ENCODE data around the gene ANKH. TPM values are rescaled to one million over a fixed set of nuclear protein-coding genes. Genes with fewer than 3 reads are reported as not detected.

Gene ANKH
- total and polyA plus RNA-seq, 10 of the 15 experiments (the other 5 are each of a cell fraction or from before 2014, with no cell fraction given): 2.1 to 43.9 (median 14.4) TPM

GRCh38 chr5:14902826-14903560 lies 31.4 kb upstream of the ANKH start:
- Histone ChIP-seq H3K79me2 (ENCODE audit: control insufficient read depth, insufficient read depth, low read length) (no peaks in the 10 kb centered on the region), H3K4me3 (no peak overlapping the region), H3K27me3 (replicated peaks in 1 of 2; ENCODE audit: control insufficient read depth in 2 of 2, insufficient read depth in 2 of 2, low read length in 1 of 2) (no peaks in the 10 kb centered on the region), H3K27ac (ENCODE audit: control insufficient read depth, insufficient read depth) (no peak overlapping the region), H2AFZ (ENCODE audit: control insufficient read depth, low read depth, low read length) (no peak overlapping the region), H4K20me1 (ENCODE audit: control insufficient read depth, insufficient read depth) (no peaks in the 10 kb centered on the region), H3K36me3 (ENCODE audit: control insufficient read depth in 2 of 2, insufficient read depth in 2 of 2, low read length in 1 of 2) (no peaks in the 10 kb centered on the region), H3K9me3 (replicated peaks; ENCODE audit: control insufficient read depth, insufficient read depth, low read length) (no peaks in the 10 kb centered on the region), H3K4me1 (ENCODE audit: control insufficient read depth, insufficient read depth, low read length) (no peaks in the 10 kb centered on the region), H3K4me2 (ENCODE audit: control insufficient read depth, insufficient read depth) (no peak overlapping the region), H3K9ac (ENCODE audit: control insufficient read depth, insufficient read depth, low read length) (no peak overlapping the region)
- ATAC-seq (no peak), DNase-seq (ENCODE audit: low read depth, low spot score) (no peak), FAIRE-seq (no peak)
- TF ChIP-seq KAT2A (conservative IDR thresholded peaks at IDR 0.05; ENCODE audit: control insufficient read depth, low read depth, low read length) (no peak), CBX3 (IDR thresholded peaks at IDR 0.05; ENCODE audit: borderline replicate concordance, low read depth) (no peak), ESRRA (IDR thresholded peaks at IDR 0.05; ENCODE audit: low read length) (no peak), ZBTB4 (CRISPR knock-in tag; IDR thresholded peaks at IDR 0.05) (no peak), EGR1 (IDR thresholded peaks at IDR 0.05; ENCODE audit: borderline replicate concordance in 1 of 2, low read depth in 2 of 2, low read length in 2 of 2) (no peak), RUNX3 (IDR thresholded peaks at IDR 0.05; ENCODE audit: low read length) (no peak), KDM1A (IDR thresholded peaks at IDR 0.05; ENCODE audit: borderline replicate concordance) (no peak), JUNB (IDR thresholded peaks at IDR 0.05) (no peak), NBN (IDR thresholded peaks at IDR 0.05) (no peak), PAX5 (IDR thresholded peaks at IDR 0.05; ENCODE audit: borderline replicate concordance, low read depth, low read length) (no peak)
- POLR2A ChIA-PET: no interaction called here
- BruUV-seq (replicated peaks): no TSS peak
- in situ Hi-C loops (cut with MboI): no loop called here
- intact Hi-C loops (cut with micrococcal nuclease; ENCODE audit: unreplicated experiment): no loop called here
- CTCF ChIA-PET: interaction anchor here (0.6 to 1.0 kb wide), 2 partner anchors 101 to 230 kb away, joined by 3 read pairs; no protein-coding TSS in a partner anchor
- SMC1A ChIA-PET (ENCODE audit: uncharacterized antibody, unreplicated experiment): no interaction called here
- 42% methylated on average over 14 of the region's 14 CpGs for WGBS (ENCODE audit: insufficient coverage, insufficient replicate concordance, low lambda C conversion rate, missing lambda C conversion rate)
- RAD21 ChIA-PET (ENCODE audit: unreplicated experiment): no interaction called here

Measured in GM12878 (cell line).